Neutrophil (primary cell): Measurements from ENCODE around the gene ZNF593.

Experiments
- H3K27ac ChIP-seq: fragments of 200-600 bp; sonication (generic); 2 replicates; pipeline ENCODE4 v1.5.1; 2016; ENCODE audit warnings: mild to moderate bottlenecking, moderate library complexity
- H3K27me3 ChIP-seq: fragments of 200-600 bp; sonication (generic); 2 replicates; pipeline ENCODE4 v1.6.0; 2016; ENCODE audit warnings: mild to moderate bottlenecking
- H3K36me3 ChIP-seq: fragments of 200-600 bp; sonication (generic); 2 replicates; pipeline ENCODE4 v1.5.1; 2017
- H3K4me1 ChIP-seq, 2 experiments: fragments of 200-600 bp in 1 of 2; sonication (generic) in 1 of 2; 1 replicate in 1 of 2; 2 replicates in 1 of 2; pipeline versions ENCODE4 v1.5.1 to v1.6.1; 2013 to 2016; ENCODE audit warnings: low read depth in 1 of 2, low read length in 1 of 2, mild to moderate bottlenecking in 1 of 2, moderate library complexity in 1 of 2; ENCODE audit not compliant: control insufficient read depth in 1 of 2, insufficient read depth in 1 of 2
- H3K4me3 ChIP-seq, 2 experiments: fragments of 200-600 bp in 1 of 2; sonication (generic) in 1 of 2; 1 replicate in 1 of 2; 2 replicates in 1 of 2; pipeline ENCODE4 v1.5.1; 2013 to 2016; ENCODE audit warnings: low read depth in 1 of 2, low read length in 1 of 2, mild to moderate bottlenecking in 1 of 2, moderate library complexity in 1 of 2
- H3K9me3 ChIP-seq: fragments of 200-600 bp; sonication (generic); 2 replicates; pipeline ENCODE4 v1.5.1; 2016
- CTCF ChIP-seq: fragments of 200-600 bp; sonication (generic); IDR thresholded peaks from 2 replicates; pipeline ENCODE4 v1.5.1; 2016; ENCODE audit warnings: antibody characterized with exemption

Gene ZNF593

GRCh38 chr1:26188477-26188876 lies 18.8 kb downstream of the ZNF593 start:
- Histone ChIP-seq H3K9me3 (no peaks in the 10 kb centered on the region), H3K27ac (no peak overlapping the region), H3K4me3 (no peak overlapping the region), H3K36me3 (no peaks in the 10 kb centered on the region), H3K27me3 (no peaks in the 10 kb centered on the region), H3K4me1 (no peaks in the 10 kb centered on the region)
- no peak for TF ChIP-seq CTCF

GRCh38 chr1:26189331-26189730 lies 19.6 kb downstream of the ZNF593 start:
- no peaks in the 10 kb centered on the region for H3K4me1 ChIP-seq
- H3K27ac ChIP-seq = no peak overlapping the region
- H3K9me3 ChIP-seq = no peaks in the 10 kb centered on the region
- no peak overlapping the region for H3K4me3 ChIP-seq
- H3K36me3 ChIP-seq = no peaks in the 10 kb centered on the region
- no peaks in the 10 kb centered on the region for H3K27me3 ChIP-seq
- TF ChIP-seq CTCF = no peak

- H3K27me3 ChIP-seq = no peaks in the 10 kb centered on the region
- no peak for TF ChIP-seq CTCF
- H3K4me3 ChIP-seq = no peak overlapping the region
- no peaks in the 10 kb centered on the region for H3K9me3 ChIP-seq
- no peaks in the 10 kb centered on the region for H3K36me3 ChIP-seq
- no peaks in the 10 kb centered on the region for H3K4me1 ChIP-seq
- H3K27ac ChIP-seq = no peak overlapping the region
Observed at GRCh38 chr1:26189751-26190275, 20.1 kb downstream of the ZNF593 start.

- TF ChIP-seq CTCF = no peak
- Histone ChIP-seq H3K36me3 (no peaks in the 10 kb centered on the region), H3K27me3 (no peaks in the 10 kb centered on the region), H3K4me3 (no peak within 1 kb of the TSS), H3K4me1 (no peaks in the 10 kb centered on the region), H3K9me3 (no peaks in the 10 kb centered on the region), H3K27ac (no peak within 1 kb of the TSS)
Observed at GRCh38 chr1:26190373-26190987, 20.8 kb downstream of the ZNF593 start, which contains the start of gene CATSPER4. Gene CATSPER4 (plus strand): TSS chr1:26190602. CDS start chr1:26190628, 26 bp downstream.

- no peak for TF ChIP-seq CTCF
Observed at GRCh38 chr1:26191739-26192138, 22.0 kb downstream of the ZNF593 start.

More at GRCh38 chr1:26191739-26192138, 22.0 kb downstream of the ZNF593 start:
- Histone ChIP-seq H3K4me1 (no peaks in the 10 kb centered on the region), H3K36me3 (no peaks in the 10 kb centered on the region), H3K27me3 (no peaks in the 10 kb centered on the region), H3K9me3 (no peaks in the 10 kb centered on the region), H3K4me3 (no peak overlapping the region), H3K27ac (no peak overlapping the region)
